MM.1S (cell line): ENCODE data around the gene LY9.

ENCODE experiments used
- DNase-seq: peaks from one replicate; pipeline ENCODE4 v3.0.0-alpha.2; 2015
- H2AFZ ChIP-seq: fragments of 300-600 bp; sonication (generic); 2 replicates; pipeline ENCODE4 v1.6.0; 2016; ENCODE audit warnings: antibody characterized with exemption, low read length
- H3F3A ChIP-seq: fragments of 300-600 bp; sonication (generic); 2 replicates; pipeline ENCODE4 v1.6.1; 2016; ENCODE audit warnings: mild to moderate bottlenecking, antibody characterized with exemption, low read length, moderate library complexity, mixed read lengths; ENCODE audit not compliant: insufficient read depth
- H3K27ac ChIP-seq: fragments of 300-600 bp; sonication (generic); 2 replicates; pipeline ENCODE4 v1.5.1; 2016; ENCODE audit warnings: mild to moderate bottlenecking, low read length
- H3K27me3 ChIP-seq: fragments of 300-600 bp; sonication (generic); replicated peaks from 2 replicates; pipeline ENCODE4 v1.6.0; 2016; ENCODE audit warnings: low read length; ENCODE audit not compliant: insufficient read depth
- H3K36me3 ChIP-seq: fragments of 300-600 bp; sonication (generic); replicated peaks from 2 replicates; pipeline ENCODE4 v1.6.1; 2016; ENCODE audit warnings: mild to moderate bottlenecking, low read length, mixed read lengths; ENCODE audit not compliant: insufficient read depth
- H3K4me1 ChIP-seq: fragments of 300-600 bp; sonication (generic); 2 replicates; pipeline ENCODE4 v1.6.1; 2016; ENCODE audit warnings: low read length, mixed read lengths
- H3K4me2 ChIP-seq: fragments of 300-600 bp; sonication (generic); 2 replicates; pipeline ENCODE4 v1.6.0; 2016; ENCODE audit warnings: low read depth, low read length
- H3K4me3 ChIP-seq: fragments of 300-600 bp; sonication (generic); 2 replicates; pipeline ENCODE4 v1.5.1; 2016; ENCODE audit warnings: low read length, mixed read lengths
- H3K79me2 ChIP-seq: fragments of 300-600 bp; sonication (generic); 2 replicates; pipeline ENCODE4 v1.6.1; 2016; ENCODE audit warnings: mixed run types, low read length, mixed read lengths
- H3K9ac ChIP-seq: fragments of 300-600 bp; sonication (generic); 2 replicates; pipeline ENCODE4 v1.6.1; 2016; ENCODE audit warnings: low read length, mixed read lengths
- H3K9me2 ChIP-seq: fragments of 300-600 bp; sonication (generic); replicated peaks from 2 replicates; pipeline ENCODE4 v1.6.1; 2016; ENCODE audit warnings: mild to moderate bottlenecking, low read length, mixed read lengths; ENCODE audit not compliant: insufficient read depth
- H3K9me3 ChIP-seq: fragments of 300-600 bp; sonication (generic); replicated peaks from 2 replicates; pipeline ENCODE4 v1.6.1; 2016; ENCODE audit warnings: mild to moderate bottlenecking, low read length, mixed read lengths; ENCODE audit not compliant: insufficient read depth
- H4K20me1 ChIP-seq: fragments of 300-600 bp; sonication (generic); 2 replicates; pipeline ENCODE4 v1.6.1; 2016; ENCODE audit warnings: mild to moderate bottlenecking, low read length, moderate library complexity, mixed read lengths; ENCODE audit not compliant: insufficient read depth
- CTCF ChIP-seq: fragments of 300-600 bp; sonication (generic); IDR thresholded peaks from 2 replicates; pipeline ENCODE4 v1.5.1; 2016; ENCODE audit warnings: antibody characterized with exemption, low read length, mixed read lengths
- EZH2 ChIP-seq: fragments of 300-600 bp; sonication (generic); optimal IDR thresholded peaks from 2 replicates; pipeline ENCODE3; 2017; ENCODE audit warnings: low read depth, mild to moderate bottlenecking, antibody characterized with exemption, low read length, mixed read lengths
- EZH2phosphoT487 ChIP-seq: fragments of 300-600 bp; sonication (generic); IDR thresholded peaks from 2 replicates; pipeline ENCODE4 v1.6.1; 2018; ENCODE audit warnings: antibody characterized with exemption, low read length

LY9 gene

GRCh38 chr1:160860840-160861505 is 65.0 kb downstream of the LY9 start:
- no peak overlapping the region for H2AFZ ChIP-seq
- H3K9me3 ChIP-seq = no peaks in the 10 kb centered on the region
- H3K36me3 ChIP-seq = no peaks in the 10 kb centered on the region
- no peaks in the 10 kb centered on the region for H3K9me2 ChIP-seq
- H3K27me3 ChIP-seq = no peaks in the 10 kb centered on the region
- no peaks in the 10 kb centered on the region for H3F3A ChIP-seq
- H3K9ac ChIP-seq = no peak overlapping the region
- DNase-seq = no peak
- H3K27ac ChIP-seq = no peak overlapping the region
- TF ChIP-seq CTCF = no peak
- no peak for TF ChIP-seq EZH2phosphoT487
- TF ChIP-seq EZH2 = no peak
- H3K4me1 ChIP-seq = no peaks in the 10 kb centered on the region
- no peaks in the 10 kb centered on the region for H3K79me2 ChIP-seq
- no peaks in the 10 kb centered on the region for H4K20me1 ChIP-seq
- H3K4me3 ChIP-seq = no peak overlapping the region
- H3K4me2 ChIP-seq = no peak overlapping the region

GRCh38 chr1:160862203-160863060 is 66.5 kb downstream of the LY9 start, which contains the start of gene CD244:
TSS of gene CD244 (minus strand) at chr1:160862887. CDS start at chr1:160862677, 210 bp downstream.
- H3F3A ChIP-seq = no peaks in the 10 kb centered on the region
- no peaks in the 10 kb centered on the region for H3K36me3 ChIP-seq
- DNase-seq = no peak
- no peak within 1 kb of the TSS for H3K4me2 ChIP-seq
- no peak within 1 kb of the TSS for H2AFZ ChIP-seq
- H3K4me1 ChIP-seq = no peaks in the 10 kb centered on the region
- H3K9me3 ChIP-seq = no peaks in the 10 kb centered on the region
- no peak for TF ChIP-seq EZH2phosphoT487
- TF ChIP-seq EZH2 = no peak
- TF ChIP-seq CTCF = no peak
- H3K9ac ChIP-seq = no peak within 1 kb of the TSS
- H3K79me2 ChIP-seq = no peaks in the 10 kb centered on the region
- no peaks in the 10 kb centered on the region for H3K9me2 ChIP-seq
- H4K20me1 ChIP-seq = no peaks in the 10 kb centered on the region
- H3K27ac ChIP-seq = no peak within 1 kb of the TSS
- H3K27me3 ChIP-seq = no peaks in the 10 kb centered on the region
- no peak within 1 kb of the TSS for H3K4me3 ChIP-seq

- Histone ChIP-seq H2AFZ (no peak overlapping the region), H3K4me3 (no peak overlapping the region), H4K20me1 (no peaks in the 10 kb centered on the region), H3K79me2 (no peaks in the 10 kb centered on the region), H3K27me3 (no peaks in the 10 kb centered on the region), H3F3A (no peaks in the 10 kb centered on the region), H3K4me1 (no peaks in the 10 kb centered on the region), H3K9ac (no peak overlapping the region), H3K36me3 (no peaks in the 10 kb centered on the region), H3K9me2 (no peaks in the 10 kb centered on the region), H3K9me3 (no peaks in the 10 kb centered on the region), H3K27ac (no peak overlapping the region), H3K4me2 (no peak overlapping the region)
- DNase-seq = no peak
- TF ChIP-seq EZH2 (no peak), CTCF (no peak), EZH2phosphoT487 (no peak)
Observed at GRCh38 chr1:160863061-160863773, 67.2 kb downstream of the LY9 start.
